ENCODE results near the gene WDFY1. TPM values are rescaled to one million over a fixed set of nuclear protein-coding genes. Genes with fewer than 3 reads are reported as not detected.

The WDFY1 gene
- total RNA-seq, 3 donors from 2014 or later = 49.0 to 66.7 (median 65.8) TPM

- H3K4me3 ChIP-seq = no peak overlapping the region
- intact Hi-C loops (cut with DNase I, micrococcal nuclease) = no loop called here
- H3K36me3 ChIP-seq (ENCODE audit: low read depth) = no peaks in the 10 kb centered on the region
- TF ChIP-seq CTCF (IDR thresholded peaks at IDR 0.05) = no peak
- DNase-seq = no peak
- ATAC-seq = no peak
- no peaks in the 10 kb centered on the region for H3K9me3 ChIP-seq
- no peaks in the 10 kb centered on the region for H3K4me1 ChIP-seq (ENCODE audit: low read depth)
Measured at GRCh38 chr2:223870840-223871611, 74.1 kb downstream of the WDFY1 start.

GRCh38 chr2:223868005-223868404 lies 77.1 kb downstream of the WDFY1 start:
- Histone ChIP-seq H3K4me3 (no peak overlapping the region), H3K36me3 (ENCODE audit: low read depth) (no peaks in the 10 kb centered on the region), H3K4me1 (ENCODE audit: low read depth) (no peaks in the 10 kb centered on the region), H3K9me3 (no peaks in the 10 kb centered on the region)
- intact Hi-C loops (cut with DNase I, micrococcal nuclease) = no loop called here
- peak in 2 of 3 donors; percentile 16 to 28 for DNase-seq
- no peak for TF ChIP-seq CTCF (IDR thresholded peaks at IDR 0.05)
- ATAC-seq = peak; percentile 42

- TF ChIP-seq CTCF (IDR thresholded peaks at IDR 0.05) = no peak
- Histone ChIP-seq H3K9me3 (no peaks in the 10 kb centered on the region), H3K4me3 (no peak overlapping the region), H3K36me3 (ENCODE audit: low read depth) (no peaks in the 10 kb centered on the region), H3K4me1 (ENCODE audit: low read depth) (peaks cover 9% of the 10 kb centered on the region)
- ATAC-seq = no peak
- intact Hi-C loops (cut with DNase I, micrococcal nuclease) = no loop called here
- no peak for DNase-seq
Measured at GRCh38 chr2:223865907-223866508, 79.1 kb downstream of the WDFY1 start.

GRCh38 chr2:223865124-223865523 lies 80.0 kb downstream of the WDFY1 start:
- no peak overlapping the region for H3K4me3 ChIP-seq
- intact Hi-C loops (cut with DNase I, micrococcal nuclease) = no loop called here
- no peak for ATAC-seq
- peaks cover 12% of the 10 kb centered on the region for H3K4me1 ChIP-seq (ENCODE audit: low read depth)
- no peak for TF ChIP-seq CTCF (IDR thresholded peaks at IDR 0.05)
- DNase-seq = no peak
- H3K9me3 ChIP-seq = no peaks in the 10 kb centered on the region
- no peaks in the 10 kb centered on the region for H3K36me3 ChIP-seq (ENCODE audit: low read depth)

GRCh38 chr2:223863491-223863890 lies 81.6 kb downstream of the WDFY1 start:
- DNase-seq = no peak
- intact Hi-C loops (cut with DNase I, micrococcal nuclease) = no loop called here
- H3K4me1 ChIP-seq (ENCODE audit: low read depth) = peaks cover 12% of the 10 kb centered on the region
- H3K4me3 ChIP-seq = no peak overlapping the region
- TF ChIP-seq CTCF (IDR thresholded peaks at IDR 0.05) = no peak
- ATAC-seq = no peak
- H3K9me3 ChIP-seq = no peaks in the 10 kb centered on the region
- H3K36me3 ChIP-seq (ENCODE audit: low read depth) = no peaks in the 10 kb centered on the region
